Stimulated activated CD4-positive, alpha-beta T cell treated with anti-CD3 and anti-CD28 coated beads, Interleukin-2, amount 100 ng/mL, for 4 hours (primary cell): ENCODE results near the gene NAA50.

Experiments
- DNase-seq: peaks from one replicate; pipeline ENCODE4 v3.0.0-alpha.2; 2020; ENCODE audit warnings: low read depth

Gene NAA50

DNA sequence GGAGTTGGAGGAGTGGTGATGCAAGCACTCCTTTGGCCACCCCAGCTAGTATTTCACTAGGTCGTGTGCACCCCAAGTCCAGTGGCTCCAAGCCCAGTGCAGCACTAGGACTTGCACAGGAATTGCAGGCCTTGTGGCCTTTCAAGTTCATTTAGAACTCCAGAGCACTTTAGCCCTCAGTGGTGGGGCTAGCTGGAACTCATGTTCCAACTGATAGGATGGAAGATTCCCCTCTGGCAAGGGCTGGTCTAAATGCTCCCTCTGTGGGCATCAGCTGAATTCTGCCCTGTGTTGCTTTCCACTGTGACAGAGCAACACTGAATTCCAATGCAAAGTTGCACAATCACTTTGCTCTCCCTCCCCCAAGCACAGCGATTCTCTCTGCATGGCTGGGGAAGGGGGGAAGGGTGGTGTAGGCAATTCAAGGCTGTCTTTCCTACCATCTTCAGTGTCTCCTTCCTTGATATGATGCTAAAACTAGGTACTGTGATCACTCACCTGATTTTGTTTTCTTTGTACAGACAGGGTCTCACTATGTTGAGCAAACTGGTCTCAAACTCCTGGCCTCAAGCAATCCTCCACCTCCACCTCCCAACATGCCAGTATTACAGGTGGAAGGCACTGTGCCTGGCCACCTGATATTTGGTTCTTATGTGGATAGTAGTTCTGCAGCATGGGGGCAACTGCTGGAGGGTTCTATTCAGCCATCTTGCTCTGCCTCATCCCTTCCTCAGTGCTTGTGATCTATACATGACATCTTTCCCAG, 59.9 kb downstream of the NAA50 start:
- no peak for DNase-seq

- DNase-seq: no peak
Measured at GRCh38 chr3:113685124-113685523, 60.9 kb downstream of the NAA50 start.

- no peak for DNase-seq
Measured at GRCh38 chr3:113684271-113684819, 61.7 kb downstream of the NAA50 start.

DNA sequence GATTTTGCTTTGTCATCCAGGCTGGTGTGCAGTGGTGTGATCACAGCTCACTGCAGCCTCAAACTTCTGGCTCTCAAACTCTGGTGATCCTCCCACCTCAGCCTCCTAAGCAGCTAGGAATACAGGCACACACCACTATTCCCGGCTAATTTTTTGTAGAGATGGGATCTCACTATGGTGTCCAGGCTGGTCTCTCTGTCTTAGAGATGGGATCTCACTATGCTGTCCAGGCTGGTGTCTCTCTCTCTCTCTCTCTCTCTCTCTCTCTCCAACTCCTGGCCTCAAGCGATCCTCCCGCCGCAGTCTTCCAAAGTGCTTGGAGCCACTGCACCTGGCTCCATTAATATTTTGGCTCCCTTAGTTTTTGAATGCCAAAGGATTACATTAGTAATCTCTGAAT, 67.3 kb downstream of the NAA50 start:
- no peak for DNase-seq

- DNase-seq: no peak
Measured at GRCh38 chr3:113677737-113678136, 68.3 kb downstream of the NAA50 start.

GRCh38 chr3:113676261-113676660, 69.8 kb downstream of the NAA50 start:
- DNase-seq: no peak

DNA sequence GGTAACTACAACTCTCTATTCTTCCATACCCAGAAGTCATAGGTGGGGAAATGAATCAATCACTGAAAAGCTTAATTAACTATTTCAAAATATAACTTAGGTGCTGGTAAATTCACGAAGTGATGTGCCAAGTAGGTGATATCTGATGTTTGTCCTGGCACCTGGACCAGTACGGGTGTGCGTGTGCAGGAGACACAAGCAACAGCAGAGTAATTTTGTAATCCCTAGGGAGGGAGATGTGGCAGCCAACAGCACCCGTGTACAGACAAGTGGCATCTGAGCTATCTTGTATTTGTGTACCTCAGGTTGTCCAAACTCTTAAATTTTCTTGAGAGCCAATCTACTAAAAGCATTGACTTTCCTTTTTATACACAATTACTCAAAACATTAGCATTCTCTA, 72.5 kb downstream of the NAA50 start:
- DNase-seq: no peak

GRCh38 chr3:113668015-113668414, 78.0 kb downstream of the NAA50 start:
- DNase-seq: no peak
